Neural progenitor cell (in vitro differentiated cells): ENCODE results near the gene ANGPTL8. TPM values are rescaled to one million over a fixed set of nuclear protein-coding genes. Genes with fewer than 3 reads are reported as not detected.

ENCODE experiments used
- DNase-seq: peaks from one replicate; pipeline ENCODE4 v3.0.0-alpha.2; 2016; ENCODE audit warnings: low spot score
- H2AFZ ChIP-seq: fragments of 200-600 bp; sonication (generic); replicated peaks from 2 replicates; pipeline ENCODE4 v1.6.1; 2016; ENCODE audit warnings: antibody characterized with exemption
- H3F3A ChIP-seq: fragments of 200-600 bp; sonication (generic); 2 replicates; pipeline ENCODE4 v1.6.1; 2016; ENCODE audit warnings: antibody characterized with exemption, low read depth
- H3K27ac ChIP-seq: fragments of 200-600 bp; sonication (generic); 2 replicates; pipeline ENCODE4 v1.5.1; 2016; ENCODE audit warnings: mild to moderate bottlenecking
- H3K27me3 ChIP-seq: fragments of 200-600 bp; sonication (generic); 2 replicates; pipeline ENCODE4 v1.6.1; 2016; ENCODE audit warnings: mild to moderate bottlenecking, moderate library complexity
- H3K36me3 ChIP-seq: fragments of 200-600 bp; sonication (generic); 2 replicates; pipeline ENCODE4 v1.5.1; 2016
- H3K4me1 ChIP-seq: fragments of 200-600 bp; sonication (generic); 2 replicates; pipeline ENCODE4 v1.6.1; 2016; ENCODE audit warnings: mixed run types
- H3K4me2 ChIP-seq: fragments of 200-600 bp; sonication (generic); 2 replicates; pipeline ENCODE4 v1.6.1; 2016
- H3K4me3 ChIP-seq: fragments of 200-600 bp; sonication (generic); 2 replicates; pipeline ENCODE4 v1.5.1; 2016
- H3K79me2 ChIP-seq: fragments of 200-600 bp; sonication (generic); 2 replicates; pipeline ENCODE4 v1.6.1; 2016; ENCODE audit warnings: low read depth
- H3K9ac ChIP-seq: fragments of 200-600 bp; sonication (generic); 2 replicates; pipeline ENCODE4 v1.6.1; 2016
- H3K9me3 ChIP-seq: fragments of 200-600 bp; sonication (generic); 2 replicates; pipeline ENCODE4 v1.5.1; 2016; ENCODE audit warnings: low read depth
- H4K20me1 ChIP-seq: fragments of 200-600 bp; sonication (generic); 2 replicates; pipeline ENCODE4 v1.6.1; 2016; ENCODE audit warnings: low read depth
- H3K27ac Mint-ChIP-seq: 3 replicates; pipeline ENCODE4 v1.8.0; 2021; ENCODE audit warnings: mixed read lengths
- H3K27me3 Mint-ChIP-seq: 2 replicates; pipeline ENCODE4 v1.8.0; 2022; ENCODE audit warnings: low read depth, mild to moderate bottlenecking, inconsistent platforms, moderate library complexity, mixed read lengths; ENCODE audit not compliant: insufficient read depth
- H3K36me3 Mint-ChIP-seq: 3 replicates; pipeline ENCODE4 v1.8.0; 2021; ENCODE audit warnings: mixed read lengths
- H3K4me1 Mint-ChIP-seq: 3 replicates; pipeline ENCODE4 v1.8.0; 2021; ENCODE audit warnings: mixed read lengths
- H3K4me3 Mint-ChIP-seq: 3 replicates; pipeline ENCODE4 v1.8.0; 2021; ENCODE audit warnings: mild to moderate bottlenecking, moderate library complexity, mixed read lengths
- H3K9me3 Mint-ChIP-seq: 3 replicates; pipeline ENCODE4 v1.8.0; 2020; ENCODE audit warnings: mixed read lengths
- EZH2 ChIP-seq: fragments of 200-600 bp; sonication (generic); IDR thresholded peaks from 2 replicates; pipeline ENCODE4 v1.6.1; 2017; ENCODE audit warnings: antibody characterized with exemption, mild to moderate bottlenecking, moderate library complexity
- EZH2phosphoT487 ChIP-seq: fragments of 200-600 bp; sonication (generic); IDR thresholded peaks from 2 replicates; pipeline ENCODE4 v1.6.1; 2017; ENCODE audit warnings: antibody characterized with exemption
- total RNA-seq: library from RNA; depleted of rRNA; stranded (reverse); fragments of >200 nt; gene quantifications from 2 replicates; pipeline ENCODE4 v1.2.3, GENCODE V29; 2015; ENCODE audit warnings: low replicate concordance
- TF ChIP-seq, protein P1 (sequence below): fragments of 200-600 bp; sonication (generic); IDR thresholded peaks from 2 replicates; pipeline ENCODE4 v1.5.1; 2017; ENCODE audit warnings: antibody characterized with exemption, mild to moderate bottlenecking

The ANGPTL8 gene
- total RNA-seq, 1 donor from 2014 or later, result not detected

DNA sequence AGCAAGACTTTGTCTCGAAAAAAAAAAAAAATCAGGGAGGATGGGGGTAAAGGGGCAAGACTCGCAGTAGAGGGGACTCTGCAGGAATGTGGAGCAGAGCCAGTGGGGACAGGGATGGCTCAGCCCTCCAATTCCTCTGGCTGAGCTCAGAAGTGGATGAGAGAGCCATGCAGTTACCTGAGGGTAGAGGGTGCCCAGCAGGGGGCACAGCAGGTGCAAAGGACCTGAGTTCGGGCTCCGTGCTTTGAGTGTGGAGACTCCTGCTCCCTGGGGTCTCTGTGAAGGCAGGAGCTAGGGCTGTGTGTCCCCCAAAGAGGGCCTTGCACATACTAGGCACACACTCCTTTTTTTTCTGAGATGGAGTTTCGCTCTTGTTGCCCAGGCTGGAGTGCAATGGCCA is 15.2 kb downstream of the ANGPTL8 start:
- H3K27ac ChIP-seq, result no peak overlapping the region
- no peaks in the 10 kb centered on the region for H3K79me2 ChIP-seq
- H3F3A ChIP-seq, result no peaks in the 10 kb centered on the region
- no peak overlapping the region for H3K9ac ChIP-seq
- no peak overlapping the region for H3K4me2 ChIP-seq
- Mint-ChIP-seq H3K36me3 (no peaks in the 10 kb centered on the region), H3K27ac (no peak overlapping the region), H3K27me3 (no peaks in the 10 kb centered on the region), H3K4me3 (no peak overlapping the region), H3K9me3 (no peaks in the 10 kb centered on the region), H3K4me1 (peaks cover 4% of the 10 kb centered on the region)
- H3K4me3 ChIP-seq, result no peak overlapping the region
- H3K36me3 ChIP-seq, result no peaks in the 10 kb centered on the region
- no peaks in the 10 kb centered on the region for H3K4me1 ChIP-seq
- no peaks in the 10 kb centered on the region for H3K9me3 ChIP-seq
- H3K27me3 ChIP-seq, result no peaks in the 10 kb centered on the region
- no peak for DNase-seq
- H2AFZ ChIP-seq, result no peak overlapping the region
- TF ChIP-seq, protein P1, sequence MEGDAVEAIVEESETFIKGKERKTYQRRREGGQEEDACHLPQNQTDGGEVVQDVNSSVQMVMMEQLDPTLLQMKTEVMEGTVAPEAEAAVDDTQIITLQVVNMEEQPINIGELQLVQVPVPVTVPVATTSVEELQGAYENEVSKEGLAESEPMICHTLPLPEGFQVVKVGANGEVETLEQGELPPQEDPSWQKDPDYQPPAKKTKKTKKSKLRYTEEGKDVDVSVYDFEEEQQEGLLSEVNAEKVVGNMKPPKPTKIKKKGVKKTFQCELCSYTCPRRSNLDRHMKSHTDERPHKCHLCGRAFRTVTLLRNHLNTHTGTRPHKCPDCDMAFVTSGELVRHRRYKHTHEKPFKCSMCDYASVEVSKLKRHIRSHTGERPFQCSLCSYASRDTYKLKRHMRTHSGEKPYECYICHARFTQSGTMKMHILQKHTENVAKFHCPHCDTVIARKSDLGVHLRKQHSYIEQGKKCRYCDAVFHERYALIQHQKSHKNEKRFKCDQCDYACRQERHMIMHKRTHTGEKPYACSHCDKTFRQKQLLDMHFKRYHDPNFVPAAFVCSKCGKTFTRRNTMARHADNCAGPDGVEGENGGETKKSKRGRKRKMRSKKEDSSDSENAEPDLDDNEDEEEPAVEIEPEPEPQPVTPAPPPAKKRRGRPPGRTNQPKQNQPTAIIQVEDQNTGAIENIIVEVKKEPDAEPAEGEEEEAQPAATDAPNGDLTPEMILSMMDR, result no peak
- TF ChIP-seq EZH2phosphoT487, result no peak
- no peak for TF ChIP-seq EZH2
- no peaks in the 10 kb centered on the region for H4K20me1 ChIP-seq

DNA sequence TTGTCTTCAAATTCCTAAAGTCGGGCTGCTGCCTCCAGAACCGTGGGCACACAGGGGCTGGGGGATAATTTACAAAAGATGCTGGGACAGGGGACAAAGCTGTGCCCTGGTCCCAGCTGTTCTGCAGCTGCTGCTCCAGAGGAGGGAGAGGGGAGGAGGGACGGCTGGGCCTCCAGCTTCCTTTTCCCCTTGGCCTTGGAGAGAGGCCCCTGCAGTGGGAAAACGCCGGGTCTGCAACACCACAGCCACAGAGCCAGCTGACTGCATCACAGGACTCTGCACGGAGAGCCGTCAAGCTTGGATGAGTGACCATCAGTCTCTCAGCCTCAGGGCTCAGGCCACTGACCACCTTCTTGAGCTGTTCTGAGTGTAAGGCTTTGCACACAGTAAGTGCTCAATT is 16.8 kb downstream of the ANGPTL8 start:
- Mint-ChIP-seq H3K36me3 (no peaks in the 10 kb centered on the region), H3K27me3 (peaks cover 3% of the 10 kb centered on the region), H3K4me3 (no peak overlapping the region), H3K27ac (no peak overlapping the region), H3K9me3 (no peaks in the 10 kb centered on the region), H3K4me1 (peaks cover 7% of the 10 kb centered on the region)
- peaks cover 7% of the 10 kb centered on the region for H3F3A ChIP-seq
- H3K4me2 ChIP-seq, result no peak overlapping the region
- no peaks in the 10 kb centered on the region for H3K9me3 ChIP-seq
- H3K79me2 ChIP-seq, result no peaks in the 10 kb centered on the region
- H3K27me3 ChIP-seq, result no peaks in the 10 kb centered on the region
- no peak overlapping the region for H2AFZ ChIP-seq
- no peak overlapping the region for H3K27ac ChIP-seq
- H3K4me1 ChIP-seq, result no peaks in the 10 kb centered on the region
- peaks cover 5% of the 10 kb centered on the region for H4K20me1 ChIP-seq
- no peak for DNase-seq
- TF ChIP-seq EZH2phosphoT487 (no peak), EZH2 (no peak)
- TF ChIP-seq, protein P1, result no peak
- H3K9ac ChIP-seq, result no peak overlapping the region
- no peaks in the 10 kb centered on the region for H3K36me3 ChIP-seq
- H3K4me3 ChIP-seq, result no peak overlapping the region

DNA sequence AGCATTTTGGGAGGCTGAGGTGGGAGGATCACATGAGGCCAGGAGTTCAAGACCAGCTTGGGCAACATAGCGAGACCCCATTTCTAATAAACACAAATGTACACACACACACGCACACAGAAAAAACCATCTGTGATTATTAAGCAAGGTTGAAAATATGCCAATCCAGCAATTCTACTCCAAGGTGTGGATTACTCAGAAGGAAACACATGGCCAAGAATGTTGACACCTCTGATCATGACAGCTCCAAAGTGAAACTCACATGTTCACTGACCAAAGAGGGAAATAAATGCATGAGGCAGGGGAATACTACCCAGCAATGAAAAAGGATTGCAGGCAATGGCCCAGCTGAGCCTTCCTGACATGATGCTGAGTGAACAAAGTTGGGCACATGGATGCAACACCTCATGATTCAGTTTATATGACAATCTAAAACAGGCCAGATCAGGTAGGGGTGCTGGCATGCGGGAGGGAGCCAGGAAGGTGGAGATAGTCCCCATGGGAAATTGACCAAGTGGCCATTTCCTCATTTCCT is 18.5 kb downstream of the ANGPTL8 start:
- Histone ChIP-seq H3K9ac (no peak overlapping the region), H2AFZ (no peak overlapping the region), H3F3A (peaks cover 8% of the 10 kb centered on the region), H3K36me3 (no peaks in the 10 kb centered on the region), H3K27me3 (no peaks in the 10 kb centered on the region), H3K79me2 (no peaks in the 10 kb centered on the region), H3K9me3 (no peaks in the 10 kb centered on the region), H3K4me3 (no peak overlapping the region), H3K4me2 (no peak overlapping the region), H3K27ac (no peak overlapping the region), H4K20me1 (peaks cover 7% of the 10 kb centered on the region), H3K4me1 (no peaks in the 10 kb centered on the region)
- Mint-ChIP-seq H3K36me3 (no peaks in the 10 kb centered on the region), H3K4me1 (peaks cover 7% of the 10 kb centered on the region), H3K9me3 (no peaks in the 10 kb centered on the region), H3K4me3 (no peak overlapping the region), H3K27ac (no peak overlapping the region), H3K27me3 (peaks cover 3% of the 10 kb centered on the region)
- TF ChIP-seq EZH2, result no peak
- no peak for TF ChIP-seq EZH2phosphoT487
- TF ChIP-seq, protein P1, result no peak
- no peak for DNase-seq
